HCT116 (cell line): ENCODE results near the gene SYNE4. TPM values are rescaled to one million over a fixed set of nuclear protein-coding genes. Genes with fewer than 3 reads are reported as not detected.

Experiments used
- ATAC-seq: fragments of 200-7000 bp; cut with Tn5 transposase; 2 replicates; pipeline ENCODE4 v1.9.1; 2020; ENCODE audit warnings: mild to moderate bottlenecking, moderate library complexity
- BruUV-seq: library from RNA; stranded (reverse); fragments of 400-500 nt; replicated peaks from 2 replicates; lab custom pipeline; 2021; lab: Mats Ljungman, UMichigan
- CTCF ChIA-PET: fragments of 300-600 bp; sonication (Branson Sonifier 250); formaldehyde crosslinking; loops from one replicate; lab custom pipeline; 2021; ENCODE audit warnings: antibody characterized with exemption; lab: Charles Lee
- POLR2A ChIA-PET: fragments of 300-600, 350-600 bp; sonication (Branson Sonifier 250); formaldehyde crosslinking; loops from one replicate; lab custom pipeline; 2021; ENCODE audit warnings: antibody characterized with exemption; lab: Charles Lee
- RAD21 ChIA-PET, 2 experiments: fragments of 300-600 bp; sonication (Branson Sonifier 250); formaldehyde crosslinking; loops; one replicate each; lab custom pipeline; 2023; ENCODE audit warnings: low total read pairs in 2 of 2; ENCODE audit not compliant: uncharacterized antibody in 2 of 2, unreplicated experiment in 2 of 2, low non-redundant PET in 1 of 2; lab: Charles Lee
- DNase-seq: peaks from one replicate; pipeline ENCODE4 v3.0.0-alpha.2; 2010; ENCODE audit warnings: low read depth, low spot score
- H2AFZ ChIP-seq: fragments of 200-600 bp; shearing (Covaris generic), sonication (generic); 2 replicates; pipeline ENCODE4 v1.6.1; 2017; ENCODE audit warnings: low read depth, mixed run types, mixed read lengths, antibody characterized with exemption, low read length; ENCODE audit not compliant: poor library complexity, severe bottlenecking
- H3K27ac ChIP-seq: 2 replicates; pipeline ENCODE4 v1.5.1; 2012; ENCODE audit warnings: low read depth, low read length
- H3K27me3 ChIP-seq: fragments of 200-600 bp; sonication (generic); 2 replicates; pipeline ENCODE4 v1.6.1; 2016; ENCODE audit warnings: mixed run types, low read length, mixed read lengths; ENCODE audit not compliant: insufficient read depth
- H3K36me3 ChIP-seq, 2 experiments: fragments of 200-500 bp in 1 of 2; fragments of 200-600 bp in 1 of 2; sonication (Bioruptor generic) in 1 of 2; sonication (generic) in 1 of 2; 2 replicates each; pipeline versions ENCODE4 v1.5.1 to v1.6.1; 2014 to 2016; ENCODE audit warnings: low read length in 2 of 2, inconsistent platforms in 1 of 2, mixed read lengths in 1 of 2, mixed run types in 1 of 2; ENCODE audit not compliant: insufficient read depth in 2 of 2, control insufficient read depth in 1 of 2
- H3K4me1 ChIP-seq, 2 experiments: fragments of 200-600 bp in 1 of 2; sonication (generic) in 1 of 2; 2 replicates each; pipeline versions ENCODE4 v1.5.1 to v1.6.1; 2012 to 2017; ENCODE audit warnings: low read length in 2 of 2, inconsistent platforms in 1 of 2, mild to moderate bottlenecking in 1 of 2, mixed read lengths in 1 of 2, mixed run types in 1 of 2, moderate library complexity in 1 of 2; ENCODE audit not compliant: insufficient read depth in 2 of 2, control insufficient read depth in 1 of 2
- H3K4me2 ChIP-seq: fragments of 200-600 bp; sonication (generic); 2 replicates; pipeline ENCODE4 v1.6.1; 2017; ENCODE audit warnings: mixed run types, low read length, mixed read lengths
- H3K4me3 ChIP-seq, 2 experiments: fragments of 200-600 bp in 1 of 2; sonication (generic) in 1 of 2; replicated peaks in 1 of 2; 2 replicates each; pipeline ENCODE4 v1.5.1; 2011 to 2016; ENCODE audit warnings: low read length in 2 of 2, control low read depth in 1 of 2, low read depth in 1 of 2, mild to moderate bottlenecking in 1 of 2, mixed read lengths in 1 of 2, mixed run types in 1 of 2
- H3K79me2 ChIP-seq: fragments of 200-600 bp; sonication (generic); 2 replicates; pipeline ENCODE4 v1.6.1; 2017; ENCODE audit warnings: mild to moderate bottlenecking, mixed run types, low read length, moderate library complexity, mixed read lengths; ENCODE audit not compliant: insufficient read depth
- H3K9ac ChIP-seq: fragments of 200-600 bp; sonication (generic); 2 replicates; pipeline ENCODE4 v1.6.1; 2016; ENCODE audit warnings: low read length, mixed read lengths
- H3K9me2 ChIP-seq: fragments of 200-600 bp; sonication (generic), shearing (Covaris generic); 2 replicates; pipeline ENCODE4 v1.6.1; 2017; ENCODE audit warnings: mixed run types, mild to moderate bottlenecking, moderate library complexity; ENCODE audit not compliant: insufficient read depth
- H3K9me3 ChIP-seq, 2 experiments: fragments of 200-500 bp in 1 of 2; fragments of 200-600 bp in 1 of 2; sonication (Bioruptor generic) in 1 of 2; sonication (generic) in 1 of 2; 2 replicates each; pipeline ENCODE4 v1.6.1; 2014 to 2017; ENCODE audit warnings: low read length in 2 of 2, mixed read lengths in 2 of 2, inconsistent platforms in 1 of 2, low read depth in 1 of 2, mild to moderate bottlenecking in 1 of 2, mixed run types in 1 of 2, moderate library complexity in 1 of 2; ENCODE audit not compliant: control insufficient read depth in 1 of 2, insufficient read depth in 1 of 2
- H4K20me1 ChIP-seq: fragments of 200-600 bp; sonication (generic), shearing (Covaris generic); 2 replicates; pipeline ENCODE4 v1.6.1; 2017; ENCODE audit warnings: mixed run types, mild to moderate bottlenecking, moderate library complexity; ENCODE audit not compliant: insufficient read depth
- EGR1 ChIP-seq: IDR thresholded peaks from 2 replicates; pipeline ENCODE4 v1.6.1; 2012; ENCODE audit warnings: low read depth
- JUND ChIP-seq: IDR thresholded peaks from 2 replicates; pipeline ENCODE4 v1.6.1; 2012
- POLR2A ChIP-seq: IDR thresholded peaks from 2 replicates; pipeline ENCODE4 v1.7.0; 2011; ENCODE audit warnings: borderline replicate concordance; ENCODE audit not compliant: insufficient read depth, insufficient read length; ENCODE audit errors: extremely low read depth
- POLR2AphosphoS5 ChIP-seq: IDR thresholded peaks from 2 replicates; pipeline ENCODE4 v1.6.1; 2011; ENCODE audit warnings: mild to moderate bottlenecking, low read depth, low read length, moderate library complexity
- intact Hi-C: fragments of 100-400 bp; cut with micrococcal nuclease; formaldehyde crosslinking; loops from 2 replicates; pipeline ENCODE4 v1.10.0; 2022
- total RNA-seq: library from RNA; stranded (reverse); gene quantifications from one replicate; pipeline ENCODE4 v1.2.1, GENCODE V29; 2021; ENCODE audit not compliant: unreplicated experiment
- TF ChIP-seq, protein P1 (sequence below), 3 experiments: fragments of 200-600 bp in 1 of 3; sonication (generic) in 1 of 3; IDR thresholded peaks in 2 of 3; conservative IDR thresholded peaks in 1 of 3; 2 replicates each; pipeline ENCODE4 v1.5.1; 2012 to 2017; ENCODE audit warnings: low read depth in 2 of 3, low read length in 2 of 3, antibody characterized with exemption in 1 of 3, borderline replicate concordance in 1 of 3, control low read depth in 1 of 3, mild to moderate bottlenecking in 1 of 3, mixed read lengths in 1 of 3, mixed run types in 1 of 3, moderate library complexity in 1 of 3; ENCODE audit not compliant: insufficient read depth in 1 of 3
- TF ChIP-seq, protein P2 (sequence below): IDR thresholded peaks from 2 replicates; pipeline ENCODE4 v1.6.1; 2012
- TF ChIP-seq, protein P3 (sequence below): IDR thresholded peaks from 2 replicates; pipeline ENCODE4 v1.6.1; 2012

The SYNE4 gene
- total RNA-seq, 1 experiment from 2014 or later: 27.9 TPM

DNA sequence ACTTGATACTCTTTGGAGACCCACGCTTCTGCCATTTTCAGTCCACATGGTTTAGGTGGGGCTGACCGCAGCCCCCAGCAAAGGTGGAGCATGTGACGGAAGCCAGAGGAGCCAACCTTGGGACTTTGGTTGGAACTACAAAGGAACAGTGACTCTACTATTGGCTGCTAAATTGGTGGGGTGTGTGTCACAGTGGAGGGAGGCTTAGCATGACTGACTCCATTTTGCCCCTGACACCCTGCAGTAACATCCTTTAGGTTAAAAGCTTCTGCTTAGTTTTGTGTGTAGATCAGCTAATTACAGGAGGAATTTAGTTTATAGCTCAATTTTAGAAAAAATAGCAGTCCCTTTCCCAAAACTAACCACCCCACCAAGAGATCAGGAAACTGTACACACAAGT lies 7.0 kb downstream of the SYNE4 start (continued):
- TF ChIP-seq, protein P1, sequence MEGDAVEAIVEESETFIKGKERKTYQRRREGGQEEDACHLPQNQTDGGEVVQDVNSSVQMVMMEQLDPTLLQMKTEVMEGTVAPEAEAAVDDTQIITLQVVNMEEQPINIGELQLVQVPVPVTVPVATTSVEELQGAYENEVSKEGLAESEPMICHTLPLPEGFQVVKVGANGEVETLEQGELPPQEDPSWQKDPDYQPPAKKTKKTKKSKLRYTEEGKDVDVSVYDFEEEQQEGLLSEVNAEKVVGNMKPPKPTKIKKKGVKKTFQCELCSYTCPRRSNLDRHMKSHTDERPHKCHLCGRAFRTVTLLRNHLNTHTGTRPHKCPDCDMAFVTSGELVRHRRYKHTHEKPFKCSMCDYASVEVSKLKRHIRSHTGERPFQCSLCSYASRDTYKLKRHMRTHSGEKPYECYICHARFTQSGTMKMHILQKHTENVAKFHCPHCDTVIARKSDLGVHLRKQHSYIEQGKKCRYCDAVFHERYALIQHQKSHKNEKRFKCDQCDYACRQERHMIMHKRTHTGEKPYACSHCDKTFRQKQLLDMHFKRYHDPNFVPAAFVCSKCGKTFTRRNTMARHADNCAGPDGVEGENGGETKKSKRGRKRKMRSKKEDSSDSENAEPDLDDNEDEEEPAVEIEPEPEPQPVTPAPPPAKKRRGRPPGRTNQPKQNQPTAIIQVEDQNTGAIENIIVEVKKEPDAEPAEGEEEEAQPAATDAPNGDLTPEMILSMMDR (IDR thresholded peaks at IDR 0.05 in 2 of 3, conservative IDR thresholded peaks at IDR 0.05 in 1 of 3; ENCODE audit: borderline replicate concordance in 1 of 3, insufficient read depth in 1 of 3, low read depth in 2 of 3, low read length in 2 of 3): no peak
- no peak for TF ChIP-seq POLR2AphosphoS5
- TF ChIP-seq, protein P2, sequence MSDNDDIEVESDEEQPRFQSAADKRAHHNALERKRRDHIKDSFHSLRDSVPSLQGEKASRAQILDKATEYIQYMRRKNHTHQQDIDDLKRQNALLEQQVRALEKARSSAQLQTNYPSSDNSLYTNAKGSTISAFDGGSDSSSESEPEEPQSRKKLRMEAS: no peak

- ChIA-PET RAD21 (no interaction called here), POLR2A (interaction anchor here (2.1 kb wide), 1 partner anchor 12 kb away, joined by 7 read pairs; the partner anchor contains the start of gene SYNE4)
- Histone ChIP-seq H3K27ac (peak overlapping the region; percentile 22; the same call in 1 of the 2 replicates), H3K36me3 (0 out of 4 replicates have a peak, but pooled peaks cover 0 to 3% of the 10 kb centered on the region in 2 experiments), H3K27me3 (no peaks in the 10 kb centered on the region), H2AFZ (no peak overlapping the region), H3K9me2 (no peaks in the 10 kb centered on the region), H3K9ac (peak overlapping the region; percentile 78; the same call in 1 of the 2 replicates), H4K20me1 (no peaks in the 10 kb centered on the region), H3K9me3 (no peaks in the 10 kb centered on the region), H3K79me2 (peaks cover 41% of the 10 kb centered on the region), H3K4me1 (peaks cover 12 to 20% of the 10 kb centered on the region in 2 experiments), H3K4me3 (peak overlapping the region in 1 of 2 experiments; percentile 94; a peak in 3 of 4 replicates)
- ATAC-seq: no peak
- no TSS peak for BruUV-seq
- intact Hi-C loops: no loop called here
- DNase-seq: no peak
- TF ChIP-seq JUND (no peak), POLR2A (no peak), EGR1 (no peak)
- TF ChIP-seq, protein P3, sequence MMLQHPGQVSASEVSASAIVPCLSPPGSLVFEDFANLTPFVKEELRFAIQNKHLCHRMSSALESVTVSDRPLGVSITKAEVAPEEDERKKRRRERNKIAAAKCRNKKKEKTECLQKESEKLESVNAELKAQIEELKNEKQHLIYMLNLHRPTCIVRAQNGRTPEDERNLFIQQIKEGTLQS: no peak
- TF ChIP-seq, all 23 proteins: peak for 0
- peak overlapping the region; percentile 92 for H3K4me2 ChIP-seq
- CTCF ChIA-PET: interaction anchor here (1.3 kb wide), 1 partner anchor 9 kb away, joined by 3 read pairs; no protein-coding TSS in a partner anchor
Observed at GRCh38 chr19:35996777-35997176, 11.8 kb downstream of the SYNE4 start.
